D721Med (cell line): ENCODE measurements around the gene GATA2.

Experiments
- DNase-seq: peaks from one replicate; pipeline ENCODE4 v3.0.0; 2011; ENCODE audit warnings: low spot score; ENCODE audit not compliant: insufficient read length
- FAIRE-seq: peaks from 2 replicates; lab custom pipeline; 2011; peaks lifted over from hg19 to GRCh38; lab: Jason Lieb, UNC
- CTCF ChIP-seq: IDR thresholded peaks from 2 replicates; pipeline ENCODE4 v1.5.1; 2012; ENCODE audit warnings: mild to moderate bottlenecking, control low read depth; ENCODE audit not compliant: insufficient read depth; ENCODE audit errors: missing control alignments

Gene GATA2

GRCh38 chr3:128468285-128468790 is 24.7 kb downstream of the GATA2 start:
- FAIRE-seq, result no peak
- no peak for TF ChIP-seq CTCF
- DNase-seq, result peak; percentile 91

DNA sequence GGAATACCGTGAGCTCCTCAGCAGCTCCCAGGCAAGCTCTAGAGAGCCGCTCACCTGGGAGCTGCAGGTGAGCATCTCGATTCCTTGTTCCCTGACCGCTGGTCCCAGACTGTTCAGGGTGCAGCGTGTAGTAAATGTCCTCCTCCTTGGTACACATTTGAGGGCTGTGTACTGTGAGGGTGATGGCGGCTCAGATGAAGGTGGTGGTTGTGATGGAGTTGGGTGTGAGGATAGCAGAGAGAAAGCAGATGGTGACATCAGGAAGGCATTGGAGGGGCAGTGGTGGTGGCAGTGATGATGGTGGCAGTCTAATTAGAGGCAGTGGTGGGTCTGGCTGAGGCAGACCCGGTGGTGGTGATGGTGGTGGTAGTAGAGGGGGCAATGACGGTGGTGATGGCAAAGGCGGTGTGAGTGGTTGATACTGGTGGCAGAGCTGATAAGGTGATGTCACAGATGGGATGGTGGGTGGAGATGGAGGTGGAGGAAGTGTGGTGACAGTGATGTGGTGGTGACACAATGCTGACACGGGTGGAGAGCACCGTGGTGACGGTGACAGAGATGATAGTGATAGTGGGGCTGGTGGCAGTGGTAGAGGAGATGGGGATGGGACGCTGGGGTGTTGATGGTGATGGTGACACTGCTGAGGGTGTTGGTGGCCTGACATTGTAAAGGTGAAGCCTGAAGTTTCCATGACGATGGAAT is 26.0 kb downstream of the GATA2 start, which contains the start of gene DNAJB8:
Gene DNAJB8 (minus strand): TSS at position 51 of the 702 bp plus-strand sequence. CDS start 3,645 bp downstream, outside the sequence.
- DNase-seq, result no peak
- no peak for FAIRE-seq
- no peak for TF ChIP-seq CTCF

DNA sequence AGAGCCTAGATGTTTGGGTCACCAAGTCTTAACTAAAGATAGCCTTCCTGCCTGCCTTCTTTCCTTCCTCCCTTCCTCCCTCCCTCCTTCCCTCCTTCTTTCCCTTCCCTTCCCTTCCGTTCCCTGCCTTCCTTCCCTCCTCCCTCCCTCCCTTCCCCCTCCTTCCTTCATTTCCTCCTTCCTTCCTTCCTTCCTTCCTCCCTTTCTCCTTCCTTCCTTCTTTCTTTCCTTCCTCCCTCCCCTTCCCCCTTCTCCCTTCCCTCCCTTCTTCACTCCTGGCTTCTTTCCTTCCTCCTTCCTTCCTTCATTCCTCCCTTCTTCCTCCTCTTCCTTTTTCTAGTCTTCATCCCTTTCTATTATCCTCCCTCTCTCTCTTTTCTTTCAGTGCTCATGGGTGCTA is 28.3 kb downstream of the GATA2 start:
- DNase-seq, result no peak
- no peak for TF ChIP-seq CTCF
- no peak for FAIRE-seq

DNA sequence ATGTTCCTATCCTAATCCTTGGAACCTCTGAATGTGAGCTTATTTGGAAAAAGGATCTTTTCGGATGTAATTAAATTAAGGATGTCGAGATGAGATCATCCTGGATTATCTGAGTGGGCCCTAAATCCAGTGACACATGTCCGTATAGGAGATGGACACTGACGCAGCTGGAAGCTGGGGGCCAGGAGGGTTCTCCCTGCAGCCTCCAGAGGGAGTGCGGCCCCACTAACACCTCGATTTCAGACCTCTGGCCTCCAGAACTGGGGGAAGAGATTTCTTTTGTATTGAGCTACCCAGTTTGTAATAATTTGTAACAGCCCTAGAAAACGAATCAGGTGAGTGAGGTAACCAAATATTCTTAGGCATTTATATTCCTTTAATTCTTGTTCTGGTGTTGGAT is 28.8 kb downstream of the GATA2 start:
- DNase-seq (no peak), FAIRE-seq (no peak)
- no peak for TF ChIP-seq CTCF

- DNase-seq (no peak), FAIRE-seq (no peak)
- TF ChIP-seq CTCF, result no peak
Observed at GRCh38 chr3:128463771-128464170, 29.2 kb downstream of the GATA2 start.

DNA sequence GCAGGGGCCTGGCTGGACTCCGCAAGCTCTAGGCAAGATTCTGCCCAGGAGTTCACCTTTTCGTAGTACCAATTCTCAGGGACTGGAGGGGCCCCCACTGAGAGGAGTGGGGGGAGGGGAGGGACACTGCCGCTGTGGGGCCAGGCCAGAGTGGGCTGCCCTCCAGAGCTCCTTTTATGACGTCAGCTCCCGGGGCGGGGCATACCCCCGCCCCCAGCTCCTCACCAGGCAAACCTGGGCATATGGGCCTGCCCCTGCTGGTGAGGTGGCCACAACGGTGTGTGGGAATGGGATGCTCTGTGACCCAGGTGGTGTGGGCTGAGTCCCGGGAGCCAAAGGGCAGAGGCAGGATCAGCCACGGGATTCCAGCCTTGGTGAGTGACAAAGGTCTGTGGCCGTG is 29.6 kb downstream of the GATA2 start:
- DNase-seq, result no peak
- TF ChIP-seq CTCF, result no peak
- FAIRE-seq, result no peak

- DNase-seq (no peak), FAIRE-seq (no peak)
- no peak for TF ChIP-seq CTCF
Observed at GRCh38 chr3:128462931-128463330, 30.1 kb downstream of the GATA2 start.
